HG03442 (cell line): Measurements from ENCODE around the gene STOM.
"Not testable (repeated sequence)": the region's sequence is repeated elsewhere in the genome, so short reads cannot be mapped to it uniquely, and the experiment has no call there.

Experiments
- ATAC-seq: cut with Tn5 transposase; IDR thresholded peaks from one replicate; pipeline ENCODE4 v1.9.1; 2021; ENCODE audit warnings: mild to moderate bottlenecking, moderate library complexity; ENCODE audit not compliant: unreplicated experiment

STOM gene

DNA sequence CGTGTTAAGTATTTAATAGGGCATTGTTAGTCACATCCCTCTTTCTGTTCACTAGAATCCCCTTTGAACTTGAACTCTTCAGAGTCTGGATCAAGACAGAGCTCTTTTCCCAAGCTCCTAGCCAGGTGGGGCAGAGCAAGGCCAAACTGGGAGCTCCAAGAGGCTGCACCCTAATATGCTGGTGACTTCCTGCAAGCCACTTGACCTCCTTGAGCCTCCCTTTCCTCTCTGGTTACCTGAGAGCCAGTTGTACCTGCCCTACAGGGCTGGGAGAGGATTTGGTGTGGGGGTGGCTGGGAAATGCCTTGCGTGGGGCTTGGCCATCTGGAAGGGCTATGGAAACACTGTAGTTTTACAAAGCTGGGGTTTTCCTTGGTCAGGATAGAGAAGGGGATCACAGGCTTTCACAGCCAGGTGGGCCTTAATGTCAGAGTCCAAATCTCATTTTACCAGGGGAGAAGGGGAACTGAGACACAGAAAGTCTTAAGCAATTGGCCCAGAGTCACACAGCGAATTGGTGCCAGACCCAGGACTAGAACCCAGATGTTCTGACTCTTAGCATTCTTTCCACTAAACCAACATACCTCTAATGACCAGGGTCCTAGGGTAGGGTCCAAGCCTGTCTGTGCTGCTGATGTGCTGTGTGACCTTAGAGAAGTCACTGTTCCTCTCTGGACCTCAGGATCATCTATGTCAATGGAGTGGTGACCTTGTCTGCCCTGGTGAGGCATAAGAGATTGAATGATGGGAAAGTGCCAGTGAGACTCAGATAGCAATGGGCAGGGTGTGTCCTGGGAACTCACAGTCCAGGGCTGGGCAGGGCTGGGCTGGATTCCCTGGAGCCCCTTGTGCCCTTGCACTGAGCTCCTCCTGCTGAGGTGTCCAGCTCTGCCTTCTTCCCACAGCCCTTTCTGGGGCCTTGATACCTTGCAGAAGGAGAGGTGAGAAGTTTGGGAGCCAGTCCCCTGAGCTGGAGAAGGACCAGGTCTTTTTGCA, 66.3 kb downstream of the STOM start:
- ATAC-seq = no peak

GRCh38 chr9:121302786-121303185, 67.3 kb downstream of the STOM start:
- no peak for ATAC-seq

GRCh38 chr9:121302341-121302740, 67.7 kb downstream of the STOM start:
- no peak for ATAC-seq

GRCh38 chr9:121301881-121302286, 68.2 kb downstream of the STOM start:
- no peak for ATAC-seq

- ATAC-seq = no peak
These were observed 69.5 kb downstream of the STOM start for GRCh38 chr9:121300283-121301119.

GRCh38 chr9:121299467-121300282, 70.4 kb downstream of the STOM start:
- ATAC-seq = peak; percentile 38

- ATAC-seq = no peak
These were observed 71.2 kb downstream of the STOM start for GRCh38 chr9:121298689-121299466.

- ATAC-seq = no peak
These were observed 72.0 kb downstream of the STOM start for GRCh38 chr9:121298016-121298538.

DNA sequence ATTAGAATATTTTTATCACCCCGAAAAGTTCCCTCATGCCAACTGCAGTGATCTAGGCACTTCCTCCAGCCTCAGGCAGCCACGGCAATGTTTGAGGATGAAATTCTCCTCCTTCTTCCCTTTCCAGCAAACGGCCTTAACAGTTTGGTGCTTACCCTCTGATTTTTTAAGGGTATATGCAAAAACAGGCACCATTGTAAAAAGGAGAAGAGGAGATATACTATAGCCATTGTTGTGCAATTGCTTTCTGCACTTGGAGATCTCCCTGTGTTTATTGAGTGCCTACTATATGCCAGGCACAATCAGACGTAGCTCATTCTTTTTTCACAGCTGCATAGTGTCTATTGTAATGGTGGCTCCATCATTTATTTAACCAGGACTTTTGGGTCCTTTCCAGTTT, 72.7 kb downstream of the STOM start:
- ATAC-seq = no peak

DNA sequence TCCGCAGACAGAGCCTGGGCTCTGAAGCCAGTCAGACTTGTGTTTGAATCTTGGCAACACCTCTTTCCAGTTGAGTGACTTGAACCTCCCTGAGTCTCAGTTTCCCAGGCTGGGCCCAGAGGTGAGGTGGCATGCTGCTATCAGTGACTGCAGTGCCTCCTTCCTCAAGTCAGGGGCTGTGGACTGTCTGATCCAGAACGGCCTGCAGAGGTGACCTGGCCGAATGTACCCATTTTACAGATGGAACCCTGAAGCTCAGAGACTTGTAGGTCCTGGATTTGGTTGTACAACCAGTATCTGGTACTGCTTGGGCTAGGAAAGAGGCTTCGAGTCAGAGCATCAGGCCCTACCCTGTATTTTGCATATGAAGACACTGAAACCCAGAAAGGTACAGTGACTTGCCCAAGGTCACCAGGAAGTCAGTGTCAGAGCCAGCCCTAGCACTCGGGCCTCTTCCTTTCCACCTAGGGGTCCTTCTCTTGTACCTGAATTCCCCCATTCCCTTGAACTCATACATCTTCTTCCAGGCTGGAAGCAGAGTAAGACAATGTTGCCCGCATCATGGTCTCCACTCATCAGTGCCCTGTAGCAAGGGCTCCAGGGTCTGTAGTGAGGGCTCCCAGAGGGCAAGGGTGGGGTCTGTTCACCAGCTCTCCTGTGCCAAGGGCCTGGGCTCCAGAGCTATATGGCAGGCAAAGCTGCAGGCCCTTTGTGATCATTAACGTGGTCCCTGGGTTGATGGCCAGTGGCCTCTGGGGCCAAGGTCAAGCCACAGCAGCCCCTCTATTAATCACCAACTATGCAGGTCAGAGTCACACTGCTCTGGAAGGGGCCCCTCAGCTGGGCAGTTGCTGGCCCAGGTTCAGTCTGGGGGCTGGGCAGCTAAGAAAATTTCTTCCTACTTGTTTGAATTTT, 73.6 kb downstream of the STOM start:
- ATAC-seq = no peak

DNA sequence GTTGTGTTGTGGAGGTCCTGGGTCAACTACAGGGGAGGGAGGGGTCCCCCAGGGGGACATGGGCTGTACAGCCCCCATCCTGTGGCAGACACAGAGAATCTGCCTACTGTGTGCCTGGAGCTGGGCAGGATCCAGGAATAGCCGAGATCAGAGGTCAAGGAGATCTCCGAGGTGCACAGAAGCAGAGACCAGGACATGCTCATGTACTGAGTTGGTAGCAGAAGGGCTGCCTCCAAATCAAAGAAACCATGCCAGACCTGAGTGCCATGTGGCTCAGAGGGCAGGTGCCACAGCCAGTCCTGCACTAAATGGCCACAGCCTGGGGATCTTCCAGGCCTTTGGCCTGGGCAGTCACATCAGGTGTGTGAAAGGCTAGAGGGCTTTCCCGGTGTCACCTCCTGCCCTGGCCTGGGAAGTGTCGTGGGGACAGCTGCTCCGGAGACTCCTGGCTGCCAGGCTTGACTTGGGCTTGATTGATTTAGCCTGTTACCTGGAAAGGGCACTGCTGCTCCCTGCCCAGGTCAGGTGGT, 74.3 kb downstream of the STOM start:
- no peak for ATAC-seq

GRCh38 chr9:121294866-121295661, 75.0 kb downstream of the STOM start:
- no peak for ATAC-seq

- ATAC-seq = no peak
These were observed 75.8 kb downstream of the STOM start for GRCh38 chr9:121294151-121294743.

DNA sequence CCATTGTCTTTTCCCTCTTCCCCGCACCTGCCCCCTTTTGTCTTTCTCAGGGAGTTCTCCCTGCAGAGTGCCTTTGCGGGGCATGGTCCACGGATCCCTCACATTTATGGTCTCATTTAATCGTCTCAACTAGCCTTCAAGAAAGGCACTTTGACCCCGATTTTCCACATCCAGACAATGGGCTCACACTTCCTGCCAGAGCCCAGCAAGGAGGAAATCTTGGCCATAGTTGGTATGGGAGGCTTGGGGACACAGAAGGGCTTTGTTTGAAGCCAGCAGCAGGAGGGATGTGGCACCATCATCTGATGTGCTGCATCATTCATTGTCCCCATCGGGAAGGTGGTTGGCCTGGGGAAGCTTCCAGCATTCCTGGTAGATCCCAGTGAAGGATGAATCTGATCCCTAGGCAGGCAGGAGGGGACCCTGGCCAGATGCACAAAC, 77.2 kb downstream of the STOM start:
- no peak for ATAC-seq

DNA sequence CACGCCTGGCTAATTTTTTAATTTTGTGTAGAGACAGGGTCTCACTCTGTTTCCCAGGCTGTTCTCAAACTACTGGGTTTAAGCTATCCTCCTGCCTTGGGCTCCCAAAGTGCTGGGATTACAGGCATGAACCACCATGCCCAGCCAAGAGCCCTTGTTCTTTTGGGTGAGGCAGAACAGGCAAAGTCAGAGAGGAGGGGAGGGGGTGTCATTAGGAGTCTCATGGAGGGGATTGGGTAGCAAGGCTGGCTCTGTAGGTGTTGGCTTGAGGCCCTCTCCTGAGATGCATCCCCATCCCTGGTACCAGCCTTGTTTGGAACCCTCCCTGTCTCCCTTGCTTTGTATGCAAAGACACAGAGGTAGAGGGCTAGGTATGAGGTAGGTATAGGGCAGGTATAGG, 78.0 kb downstream of the STOM start:
- no peak for ATAC-seq

- not testable (repeated sequence) for ATAC-seq
These were observed 78.5 kb downstream of the STOM start for GRCh38 chr9:121291536-121291935.

DNA sequence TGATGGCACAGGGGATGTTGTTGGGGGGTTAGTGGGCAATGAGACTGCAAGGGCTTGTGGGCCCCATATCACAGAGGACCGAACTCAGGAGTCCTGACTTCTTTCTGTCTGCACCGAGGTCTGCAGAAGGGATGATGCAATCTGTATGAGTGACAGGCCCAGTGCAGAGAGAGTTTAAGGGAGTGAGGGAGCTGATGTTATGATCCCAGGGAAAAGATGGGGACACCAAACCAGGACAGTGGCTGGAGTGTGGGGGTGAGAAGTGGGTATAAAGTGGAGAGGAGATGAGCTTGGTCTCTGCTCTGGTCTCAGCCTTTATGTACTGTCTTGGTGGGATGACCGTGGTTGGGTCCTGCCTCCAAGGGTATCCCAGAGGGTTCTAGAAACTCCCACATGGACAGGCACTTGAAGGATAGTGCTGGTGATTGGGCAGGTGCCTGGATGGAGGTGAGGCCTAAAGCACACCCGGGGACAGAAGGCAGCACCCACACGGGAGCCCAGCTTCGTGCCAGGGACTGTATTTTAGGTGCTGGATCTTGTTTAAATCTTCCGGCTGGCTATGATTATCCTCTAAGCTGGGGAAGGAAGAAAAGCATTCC, 80.2 kb downstream of the STOM start:
- ATAC-seq = no peak
